Muscle of leg (tissue), 11 donors: ENCODE measurements around the gene ZBTB8B. TPM values are rescaled to one million over a fixed set of nuclear protein-coding genes. Genes with fewer than 3 reads are reported as not detected.

Experiments
- DNase-seq: peaks from one replicate; pipeline ENCODE4 v3.0.0; 2013
- H3K27ac ChIP-seq: one replicate; pipeline ENCODE4 v1.5.1; 2013; ENCODE audit warnings: mild to moderate bottlenecking, low read length, control low read depth
- H3K27me3 ChIP-seq: one replicate; pipeline ENCODE4 v1.6.1; 2013; ENCODE audit warnings: low read length; ENCODE audit not compliant: control insufficient read depth, insufficient read depth
- H3K36me3 ChIP-seq: one replicate; pipeline ENCODE4 v1.6.1; 2013; ENCODE audit warnings: low read length; ENCODE audit not compliant: control insufficient read depth, insufficient read depth
- H3K4me1 ChIP-seq: one replicate; pipeline ENCODE4 v1.6.1; 2013; ENCODE audit warnings: low read length; ENCODE audit not compliant: control insufficient read depth, insufficient read depth
- H3K4me3 ChIP-seq: one replicate; pipeline ENCODE4 v1.5.1; 2013; ENCODE audit warnings: low read length, control low read depth
- H3K9me3 ChIP-seq: replicated peaks from 2 replicates; pipeline ENCODE4 v1.6.1; 2013; ENCODE audit warnings: low read depth, low read length; ENCODE audit not compliant: control insufficient read depth
- WGBS: methylation state at CpG from one replicate; pipeline ENCODE4 v1.1.5; 2013; ENCODE audit warnings: missing lambda C conversion rate; ENCODE audit not compliant: insufficient coverage; 5-methylcytosine and 5-hydroxymethylcytosine counted together
- polyA plus RNA-seq, 8 donors: library from polyadenylated mRNA; unstranded; fragments of 120-200 nt; gene quantifications; one replicate each; pipeline versions ENCODE4 v1.2.1 to v1.2.3, GENCODE V29; 2013; ENCODE audit warnings: inconsistent platforms in 1 of 8, low replicate concordance in 1 of 8; ENCODE audit not compliant: insufficient read length in 8 of 8, insufficient read depth in 1 of 8
- total RNA-seq: library from RNA; stranded (reverse); fragments of 120-200 nt; gene quantifications from one replicate; pipeline ENCODE4 v1.2.4, GENCODE V29; 2013

ZBTB8B gene
- total and polyA plus RNA-seq, 9 donors: 0.06 to 0.19 (median 0.12) TPM

- WGBS: 77% methylated on average over 7 of the region's 7 CpGs
- Histone ChIP-seq H3K4me1 (peaks cover 2% of the 10 kb centered on the region), H3K9me3 (no peaks in the 10 kb centered on the region), H3K27me3 (no peaks in the 10 kb centered on the region), H3K4me3 (no peak overlapping the region), H3K36me3 (no peaks in the 10 kb centered on the region), H3K27ac (no peak overlapping the region)
- DNase-seq: no peak
These were observed 38.3 kb downstream of the ZBTB8B start for GRCh38 chr1:32503153-32503552.

DNA sequence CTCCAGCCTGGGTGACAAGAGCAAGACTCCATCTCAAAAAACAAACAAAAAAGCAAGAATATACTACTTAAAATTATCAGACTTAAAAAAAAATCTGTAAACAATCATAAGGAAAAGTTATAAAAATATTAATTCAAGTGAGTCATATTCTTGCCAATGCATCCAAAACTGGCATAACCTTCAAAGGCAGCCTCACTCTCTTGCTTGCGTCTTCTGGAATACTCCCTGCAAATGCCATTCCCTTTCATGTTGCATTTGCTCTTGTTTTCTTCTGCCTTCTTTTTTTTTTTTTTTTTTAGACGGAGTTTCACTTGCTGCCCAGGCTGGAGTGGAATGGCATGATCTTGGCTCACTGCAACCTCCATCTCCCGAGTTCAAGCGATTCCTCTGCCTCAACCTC, 42.1 kb downstream of the ZBTB8B start:
- H3K4me3 ChIP-seq: no peak overlapping the region
- 57% methylated on average over 1 of the region's 4 CpGs for WGBS
- H3K36me3 ChIP-seq: no peaks in the 10 kb centered on the region
- no peak overlapping the region for H3K27ac ChIP-seq
- H3K9me3 ChIP-seq: no peaks in the 10 kb centered on the region
- no peaks in the 10 kb centered on the region for H3K27me3 ChIP-seq
- no peaks in the 10 kb centered on the region for H3K4me1 ChIP-seq
- no peak for DNase-seq

DNA sequence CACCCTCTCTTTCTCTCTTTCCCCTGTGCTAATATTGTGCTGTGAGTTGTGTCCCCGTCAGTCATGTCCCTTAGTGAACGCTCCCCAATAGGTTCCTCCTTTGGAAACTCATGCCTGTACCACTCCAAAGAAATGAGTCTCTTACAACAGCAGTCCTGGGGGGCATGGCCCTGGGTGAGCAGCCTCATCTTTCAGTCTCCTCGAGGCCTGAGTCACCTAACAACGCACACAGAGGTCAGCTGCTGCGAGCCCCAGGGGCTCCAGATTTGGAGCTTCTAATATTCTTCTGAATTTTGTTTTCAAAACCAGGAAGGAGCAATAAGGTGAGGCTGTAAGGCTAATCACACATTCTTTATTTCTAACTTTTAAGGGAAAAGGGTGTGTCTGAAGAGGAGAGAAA, 43.9 kb downstream of the ZBTB8B start:
- Histone ChIP-seq H3K36me3 (no peaks in the 10 kb centered on the region), H3K4me3 (no peak overlapping the region), H3K27ac (no peak overlapping the region), H3K27me3 (no peaks in the 10 kb centered on the region), H3K4me1 (no peaks in the 10 kb centered on the region), H3K9me3 (no peaks in the 10 kb centered on the region)
- DNase-seq: no peak
- 63% methylated on average over 3 of the region's 5 CpGs for WGBS

- Histone ChIP-seq H3K4me3 (no peak overlapping the region), H3K4me1 (no peaks in the 10 kb centered on the region), H3K27ac (no peak overlapping the region), H3K27me3 (no peaks in the 10 kb centered on the region), H3K9me3 (no peaks in the 10 kb centered on the region), H3K36me3 (no peaks in the 10 kb centered on the region)
- WGBS: 92% methylated on average over 1 of the region's 1 CpG
- no peak for DNase-seq
These were observed 45.1 kb downstream of the ZBTB8B start for GRCh38 chr1:32509939-32510338.

Other genes starting within 250 kb of the ZBTB8B start
- gene TMEM234, start 242.7 kb upstream of the ZBTB8B start, total RNA-seq: 8.7 TPM
- gene TMEM234, start 242.7 kb upstream of the ZBTB8B start, polyA plus RNA-seq: 10 to 100 TPM in 5 of 8 donors, 1 to 10 TPM in 3; 7.8 to 11.9 (median 10.1) TPM
- 183 TPM for gene EIF3I, start 242.7 kb upstream of the ZBTB8B start, total RNA-seq
- 100 to 1,000 TPM; 159 to 179 (median 175) TPM for gene EIF3I, start 242.7 kb upstream of the ZBTB8B start, polyA plus RNA-seq
- 2.5 TPM for gene FAM167B, start 217.8 kb upstream of the ZBTB8B start, total RNA-seq
- gene FAM167B, start 217.8 kb upstream of the ZBTB8B start, polyA plus RNA-seq: 1 to 10 TPM; 4.3 to 5.6 (median 4.7) TPM
- gene LCK, start 213.8 kb upstream of the ZBTB8B start, total RNA-seq: 0.62 TPM
- 1 to 10 TPM in 2 of 8 donors, under 1 TPM in 6; 0.34 to 1.3 (median 0.77) TPM for gene LCK, start 213.8 kb upstream of the ZBTB8B start, polyA plus RNA-seq
- gene HDAC1, start 173.0 kb upstream of the ZBTB8B start, total RNA-seq: 31.2 TPM
- 10 to 100 TPM; 29.2 to 46.5 (median 41.2) TPM for gene HDAC1, start 173.0 kb upstream of the ZBTB8B start, polyA plus RNA-seq
- 50.1 TPM for gene MARCKSL1, start 128.8 kb upstream of the ZBTB8B start, total RNA-seq
- 100 to 1,000 TPM; 147 to 210 (median 175) TPM for gene MARCKSL1, start 128.8 kb upstream of the ZBTB8B start, polyA plus RNA-seq
- 5.3 TPM for gene FAM229A, start 102.6 kb upstream of the ZBTB8B start, total RNA-seq
- gene FAM229A, start 102.6 kb upstream of the ZBTB8B start, polyA plus RNA-seq: 10 to 100 TPM in 1 of 8 donors, 1 to 10 TPM in 7; 3.3 to 10.4 (median 5.9) TPM
- 1.2 TPM for gene TSSK3, start 102.5 kb upstream of the ZBTB8B start, total RNA-seq
- 1 to 10 TPM in 7 of 8 donors, under 1 TPM in 1; 0.55 to 3.6 (median 1.9) TPM for gene TSSK3, start 102.5 kb upstream of the ZBTB8B start, polyA plus RNA-seq
- 41.4 TPM for gene BSDC1, start 70.6 kb upstream of the ZBTB8B start, total RNA-seq
- 10 to 100 TPM; 32.6 to 48.3 (median 41.2) TPM for gene BSDC1, start 70.6 kb upstream of the ZBTB8B start, polyA plus RNA-seq
- gene ZBTB8A, start 74.4 kb downstream of the ZBTB8B start, total RNA-seq: 10.6 TPM
- gene ZBTB8A, start 74.4 kb downstream of the ZBTB8B start, polyA plus RNA-seq: 10 to 100 TPM in 2 of 8 donors, 1 to 10 TPM in 6; 5.9 to 13.4 (median 9.1) TPM
- 30.2 TPM for gene ZBTB8OS, start 185.5 kb downstream of the ZBTB8B start, total RNA-seq
- 10 to 100 TPM; 20.6 to 27.1 (median 23.7) TPM for gene ZBTB8OS, start 185.5 kb downstream of the ZBTB8B start, polyA plus RNA-seq
- 97.2 TPM for gene RBBP4, start 186.1 kb downstream of the ZBTB8B start, total RNA-seq
- 100 to 1,000 TPM; 132 to 175 (median 145) TPM for gene RBBP4, start 186.1 kb downstream of the ZBTB8B start, polyA plus RNA-seq
- 46.3 TPM for gene SYNC, start 237.7 kb downstream of the ZBTB8B start, total RNA-seq
- 10 to 100 TPM; 24.2 to 38.3 (median 33.2) TPM for gene SYNC, start 237.7 kb downstream of the ZBTB8B start, polyA plus RNA-seq